Glutamatergic neuron (in vitro differentiated cells): ENCODE data around the gene ITGB6. TPM values are rescaled to one million over a fixed set of nuclear protein-coding genes. Genes with fewer than 3 reads are reported as not detected.
"Not testable (repeated sequence)": the region's sequence is repeated elsewhere in the genome, so short reads cannot be mapped to it uniquely, and the experiment has no call there.

Experiments used
- DNase-seq: peaks from one replicate; pipeline ENCODE4 v3.0.0; 2022
- H3K27ac Mint-ChIP-seq: one replicate; pipeline ENCODE4 v1.8.0; 2020; ENCODE audit warnings: mild to moderate bottlenecking, mixed read lengths, inconsistent platforms; ENCODE audit not compliant: unreplicated experiment
- H3K27me3 Mint-ChIP-seq: one replicate; pipeline ENCODE4 v1.8.0; 2020; ENCODE audit warnings: mild to moderate bottlenecking, moderate library complexity, mixed read lengths, inconsistent platforms; ENCODE audit not compliant: unreplicated experiment
- H3K36me3 Mint-ChIP-seq: one replicate; pipeline ENCODE4 v1.8.0; 2020; ENCODE audit warnings: mild to moderate bottlenecking, mixed read lengths, inconsistent platforms; ENCODE audit not compliant: unreplicated experiment
- H3K4me1 Mint-ChIP-seq: one replicate; pipeline ENCODE4 v1.8.0; 2020; ENCODE audit warnings: mild to moderate bottlenecking, low read depth, mixed read lengths, inconsistent platforms; ENCODE audit not compliant: unreplicated experiment
- H3K4me3 Mint-ChIP-seq: one replicate; pipeline ENCODE4 v1.8.0; 2020; ENCODE audit warnings: mild to moderate bottlenecking, mixed read lengths, inconsistent platforms; ENCODE audit not compliant: unreplicated experiment
- H3K9me3 Mint-ChIP-seq: one replicate; pipeline ENCODE4 v1.8.0; 2020; ENCODE audit warnings: mild to moderate bottlenecking, moderate library complexity, mixed read lengths, inconsistent platforms; ENCODE audit not compliant: unreplicated experiment
- total RNA-seq: library from RNA; stranded (reverse); fragmentation: NEBNext Ultra II Directional; extraction: Animal tissue kit (Norgen Biotek cat#: 25700); gene quantifications from one replicate; pipeline ENCODE4 v1.2.1, GENCODE V29; 2021; ENCODE audit not compliant: unreplicated experiment
- TF ChIP-seq, protein P1 (sequence below): fragments of 200-600 bp; sonication (generic); IDR thresholded peaks from one replicate; pipeline ENCODE4 v1.5.0; 2021; ENCODE audit not compliant: partially characterized antibody, unreplicated experiment

The ITGB6 gene
- total RNA-seq, 1 donor from 2014 or later: not detected

- H3K36me3 Mint-ChIP-seq: no peaks in the 10 kb centered on the region
- no peak overlapping the region for H3K4me3 Mint-ChIP-seq
- no peaks in the 10 kb centered on the region for H3K9me3 Mint-ChIP-seq
- H3K27me3 Mint-ChIP-seq: no peaks in the 10 kb centered on the region
- DNase-seq: no peak
- TF ChIP-seq, protein P1, sequence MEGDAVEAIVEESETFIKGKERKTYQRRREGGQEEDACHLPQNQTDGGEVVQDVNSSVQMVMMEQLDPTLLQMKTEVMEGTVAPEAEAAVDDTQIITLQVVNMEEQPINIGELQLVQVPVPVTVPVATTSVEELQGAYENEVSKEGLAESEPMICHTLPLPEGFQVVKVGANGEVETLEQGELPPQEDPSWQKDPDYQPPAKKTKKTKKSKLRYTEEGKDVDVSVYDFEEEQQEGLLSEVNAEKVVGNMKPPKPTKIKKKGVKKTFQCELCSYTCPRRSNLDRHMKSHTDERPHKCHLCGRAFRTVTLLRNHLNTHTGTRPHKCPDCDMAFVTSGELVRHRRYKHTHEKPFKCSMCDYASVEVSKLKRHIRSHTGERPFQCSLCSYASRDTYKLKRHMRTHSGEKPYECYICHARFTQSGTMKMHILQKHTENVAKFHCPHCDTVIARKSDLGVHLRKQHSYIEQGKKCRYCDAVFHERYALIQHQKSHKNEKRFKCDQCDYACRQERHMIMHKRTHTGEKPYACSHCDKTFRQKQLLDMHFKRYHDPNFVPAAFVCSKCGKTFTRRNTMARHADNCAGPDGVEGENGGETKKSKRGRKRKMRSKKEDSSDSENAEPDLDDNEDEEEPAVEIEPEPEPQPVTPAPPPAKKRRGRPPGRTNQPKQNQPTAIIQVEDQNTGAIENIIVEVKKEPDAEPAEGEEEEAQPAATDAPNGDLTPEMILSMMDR: no peak
- no peak overlapping the region for H3K27ac Mint-ChIP-seq
- H3K4me1 Mint-ChIP-seq: no peaks in the 10 kb centered on the region
These were observed 5.1 kb downstream of the ITGB6 start for GRCh38 chr2:160194946-160195345.

DNA sequence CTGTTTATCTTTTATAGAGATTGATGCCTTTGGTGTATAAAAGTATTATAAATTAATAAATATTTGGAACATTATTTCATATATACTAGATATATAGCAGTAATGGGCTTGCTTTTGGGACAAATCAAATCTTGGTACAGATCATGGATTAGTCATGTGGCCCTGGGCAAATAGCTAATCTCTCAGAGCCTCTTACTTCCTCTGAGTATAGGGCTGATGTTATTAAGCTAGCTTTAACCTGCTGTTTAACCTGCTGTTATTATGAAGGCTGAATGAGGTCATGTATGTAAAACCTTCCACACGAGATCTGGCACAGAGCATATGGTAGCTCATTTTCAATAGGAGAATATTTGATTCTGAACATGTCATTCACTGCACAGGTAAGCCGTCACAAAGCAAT, 5.7 kb downstream of the ITGB6 start:
- no peak overlapping the region for H3K4me3 Mint-ChIP-seq
- no peaks in the 10 kb centered on the region for H3K36me3 Mint-ChIP-seq
- no peaks in the 10 kb centered on the region for H3K9me3 Mint-ChIP-seq
- no peak overlapping the region for H3K27ac Mint-ChIP-seq
- TF ChIP-seq, protein P1: no peak
- H3K27me3 Mint-ChIP-seq: no peaks in the 10 kb centered on the region
- no peak for DNase-seq
- no peaks in the 10 kb centered on the region for H3K4me1 Mint-ChIP-seq

- H3K27ac Mint-ChIP-seq, DNase-seq, H3K36me3 Mint-ChIP-seq, H3K27me3 Mint-ChIP-seq, H3K4me3 Mint-ChIP-seq, H3K4me1 Mint-ChIP-seq, H3K9me3 Mint-ChIP-seq: not testable (repeated sequence)
These were observed 18.8 kb downstream of the ITGB6 start for GRCh38 chr2:160181146-160181836.

DNA sequence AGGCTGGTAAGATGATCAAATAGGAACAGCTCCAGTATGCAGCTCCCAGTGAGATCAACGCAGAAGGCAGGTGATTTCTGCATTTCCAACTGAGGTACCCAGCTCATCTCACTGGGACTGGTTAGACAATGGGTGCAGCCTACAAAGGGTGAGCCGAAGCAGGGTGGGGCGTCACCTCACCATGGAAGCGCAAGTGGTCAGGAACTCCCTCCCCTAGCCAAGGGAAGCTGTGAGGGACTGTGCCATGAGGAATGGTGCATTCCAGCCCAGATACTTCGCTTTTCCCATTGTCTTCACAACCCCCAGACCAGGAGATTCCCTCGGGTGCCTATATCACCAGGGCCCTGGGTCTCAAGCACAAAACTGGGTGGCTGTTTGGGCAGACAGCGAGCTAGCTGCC, 19.4 kb downstream of the ITGB6 start:
- H3K4me1 Mint-ChIP-seq, H3K4me3 Mint-ChIP-seq, H3K27ac Mint-ChIP-seq: not testable (repeated sequence)

GRCh38 chr2:160180172-160180571, 19.9 kb downstream of the ITGB6 start:
- no peak for DNase-seq
- no peaks in the 10 kb centered on the region for H3K36me3 Mint-ChIP-seq
- H3K4me3 Mint-ChIP-seq: no peak overlapping the region
- H3K27ac Mint-ChIP-seq: no peak overlapping the region
- no peaks in the 10 kb centered on the region for H3K27me3 Mint-ChIP-seq
- no peaks in the 10 kb centered on the region for H3K9me3 Mint-ChIP-seq
- TF ChIP-seq, protein P1: no peak
- no peaks in the 10 kb centered on the region for H3K4me1 Mint-ChIP-seq

More for the DNA sequence above, 19.4 kb downstream of the ITGB6 start:
- DNase-seq, H3K27me3 Mint-ChIP-seq, H3K36me3 Mint-ChIP-seq, H3K9me3 Mint-ChIP-seq: not testable (repeated sequence)

DNA sequence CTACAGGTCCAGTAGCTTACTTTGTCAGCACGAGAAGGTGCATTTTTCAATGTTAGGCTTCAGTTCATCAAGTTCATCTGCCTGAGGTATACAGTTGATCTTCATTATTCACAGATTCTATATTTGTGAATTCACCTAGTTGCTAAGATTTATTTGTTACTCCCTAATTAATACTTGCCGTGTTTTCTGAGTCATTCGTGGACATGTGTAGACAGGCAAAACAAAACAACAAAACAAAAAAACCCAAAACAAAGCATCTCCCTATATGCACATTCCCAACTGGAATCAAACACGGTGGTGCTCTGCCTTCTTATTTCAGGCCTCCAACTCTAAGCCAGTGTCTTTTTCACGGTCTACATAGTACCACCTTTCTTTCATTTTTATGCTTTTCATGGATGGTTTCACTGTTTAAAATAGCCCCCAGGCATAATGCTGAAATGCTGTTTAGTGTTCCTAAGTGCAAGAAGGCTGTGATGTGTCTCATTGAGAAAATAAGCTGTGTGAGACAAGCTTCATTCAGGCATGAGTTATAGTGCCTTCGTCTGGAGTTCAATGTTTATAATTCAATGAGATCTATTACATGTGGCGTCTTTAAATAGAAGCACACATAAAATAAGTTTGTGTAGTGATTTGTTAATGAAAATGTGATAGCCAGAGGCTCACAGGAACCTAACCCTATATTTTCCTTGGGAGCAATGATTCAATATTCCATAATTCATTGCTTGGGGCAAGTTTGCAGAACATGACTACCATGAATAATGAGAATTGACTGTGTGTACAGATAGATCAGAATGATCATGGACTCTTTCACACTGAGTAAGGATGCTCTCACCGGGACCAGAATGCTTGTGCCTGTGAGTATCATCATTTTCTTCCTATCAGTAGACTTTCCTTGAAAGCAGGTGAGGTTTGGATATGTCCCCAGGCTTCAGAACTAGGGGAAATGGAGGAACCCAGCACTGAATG, 24.6 kb downstream of the ITGB6 start:
- TF ChIP-seq, protein P1: no peak
- no peak overlapping the region for H3K4me3 Mint-ChIP-seq
- H3K27me3 Mint-ChIP-seq: no peaks in the 10 kb centered on the region
- H3K27ac Mint-ChIP-seq: no peak overlapping the region
- no peaks in the 10 kb centered on the region for H3K36me3 Mint-ChIP-seq
- DNase-seq: no peak
- no peaks in the 10 kb centered on the region for H3K4me1 Mint-ChIP-seq
- H3K9me3 Mint-ChIP-seq: no peaks in the 10 kb centered on the region
